Measurements from ENCODE around the gene NLRX1. TPM values are rescaled to one million over a fixed set of nuclear protein-coding genes. Genes with fewer than 3 reads are reported as not detected.
"Not testable (repeated sequence)": the region's sequence is repeated elsewhere in the genome, so short reads cannot be mapped to it uniquely, and the experiment has no call there.

The NLRX1 gene
- total RNA-seq, 1 donor from 2014 or later = 32.2 TPM

GRCh38 chr11:119180729-119181676 is 12.5 kb downstream of the NLRX1 start:
- Histone ChIP-seq H3K4me3 (no peak overlapping the region), H3K36me3 (peaks cover 49% of the 10 kb centered on the region), H3K27me3 (ENCODE audit: low read depth) (no peaks in the 10 kb centered on the region), H3K9me3 (replicated peaks) (no peaks in the 10 kb centered on the region), H3K27ac (replicated peaks) (no peak overlapping the region), H3K4me1 (peaks cover 11% of the 10 kb centered on the region)
- intact Hi-C loops (cut with micrococcal nuclease) = no loop called here
- TF ChIP-seq CTCF (IDR thresholded peaks at IDR 0.05; ENCODE audit: borderline replicate concordance) = no peak
- no peak for DNase-seq

GRCh38 chr11:119181677-119182412 is 13.3 kb downstream of the NLRX1 start:
- Histone ChIP-seq H3K9me3 (replicated peaks) (no peaks in the 10 kb centered on the region), H3K36me3 (peaks cover 41% of the 10 kb centered on the region), H3K4me1 (peaks cover 11% of the 10 kb centered on the region), H3K27ac (replicated peaks) (no peak overlapping the region), H3K27me3 (ENCODE audit: low read depth) (peaks cover 6% of the 10 kb centered on the region), H3K4me3 (no peak overlapping the region)
- intact Hi-C loops (cut with micrococcal nuclease) = no loop called here
- no peak for DNase-seq
- TF ChIP-seq CTCF (IDR thresholded peaks at IDR 0.05; ENCODE audit: borderline replicate concordance) = no peak

GRCh38 chr11:119184399-119184798 is 15.9 kb downstream of the NLRX1 start:
- H3K27me3 ChIP-seq (ENCODE audit: low read depth) = peaks cover 21% of the 10 kb centered on the region
- not testable (repeated sequence) for H3K4me1 ChIP-seq, DNase-seq

GRCh38 chr11:119185981-119186634 is 17.6 kb downstream of the NLRX1 start:
- H3K27ac ChIP-seq (replicated peaks) = no peak overlapping the region
- no peaks in the 10 kb centered on the region for H3K4me1 ChIP-seq
- no peak for TF ChIP-seq CTCF (IDR thresholded peaks at IDR 0.05; ENCODE audit: borderline replicate concordance)
- intact Hi-C loops (cut with micrococcal nuclease) = no loop called here
- no peaks in the 10 kb centered on the region for H3K9me3 ChIP-seq (replicated peaks)
- H3K36me3 ChIP-seq = peaks cover 16% of the 10 kb centered on the region
- H3K27me3 ChIP-seq (ENCODE audit: low read depth) = peaks cover 21% of the 10 kb centered on the region
- DNase-seq = no peak
- H3K4me3 ChIP-seq = no peak overlapping the region

More at GRCh38 chr11:119184399-119184798, 15.9 kb downstream of the NLRX1 start:
- H3K4me3 ChIP-seq; H3K9me3 ChIP-seq (replicated peaks); intact Hi-C loops (cut with micrococcal nuclease); H3K27ac ChIP-seq (replicated peaks): not testable (repeated sequence)
- peaks cover 30% of the 10 kb centered on the region for H3K36me3 ChIP-seq

GRCh38 chr11:119187123-119187892 is 18.8 kb downstream of the NLRX1 start:
- H3K4me1 ChIP-seq = no peaks in the 10 kb centered on the region

More at GRCh38 chr11:119187123-119187892, 18.8 kb downstream of the NLRX1 start:
- no peak for TF ChIP-seq CTCF (IDR thresholded peaks at IDR 0.05; ENCODE audit: borderline replicate concordance)
- intact Hi-C loops (cut with micrococcal nuclease) = no loop called here
- H3K27ac ChIP-seq (replicated peaks) = no peak overlapping the region
- H3K4me3 ChIP-seq = no peak overlapping the region
- no peak for DNase-seq
- H3K36me3 ChIP-seq = peaks cover 10% of the 10 kb centered on the region
- H3K9me3 ChIP-seq (replicated peaks) = no peaks in the 10 kb centered on the region
- peaks cover 21% of the 10 kb centered on the region for H3K27me3 ChIP-seq (ENCODE audit: low read depth)
